DMS114 treated with DMSO at 0.1 percent for 48 hours (cell line): ENCODE measurements around the gene TBCD.

Experiments
- DNase-seq: peaks from one replicate; lab custom pipeline; 2025; ENCODE audit not compliant: unreplicated experiment; lab: John Stamatoyannopoulos, UW

TBCD gene

DNA sequence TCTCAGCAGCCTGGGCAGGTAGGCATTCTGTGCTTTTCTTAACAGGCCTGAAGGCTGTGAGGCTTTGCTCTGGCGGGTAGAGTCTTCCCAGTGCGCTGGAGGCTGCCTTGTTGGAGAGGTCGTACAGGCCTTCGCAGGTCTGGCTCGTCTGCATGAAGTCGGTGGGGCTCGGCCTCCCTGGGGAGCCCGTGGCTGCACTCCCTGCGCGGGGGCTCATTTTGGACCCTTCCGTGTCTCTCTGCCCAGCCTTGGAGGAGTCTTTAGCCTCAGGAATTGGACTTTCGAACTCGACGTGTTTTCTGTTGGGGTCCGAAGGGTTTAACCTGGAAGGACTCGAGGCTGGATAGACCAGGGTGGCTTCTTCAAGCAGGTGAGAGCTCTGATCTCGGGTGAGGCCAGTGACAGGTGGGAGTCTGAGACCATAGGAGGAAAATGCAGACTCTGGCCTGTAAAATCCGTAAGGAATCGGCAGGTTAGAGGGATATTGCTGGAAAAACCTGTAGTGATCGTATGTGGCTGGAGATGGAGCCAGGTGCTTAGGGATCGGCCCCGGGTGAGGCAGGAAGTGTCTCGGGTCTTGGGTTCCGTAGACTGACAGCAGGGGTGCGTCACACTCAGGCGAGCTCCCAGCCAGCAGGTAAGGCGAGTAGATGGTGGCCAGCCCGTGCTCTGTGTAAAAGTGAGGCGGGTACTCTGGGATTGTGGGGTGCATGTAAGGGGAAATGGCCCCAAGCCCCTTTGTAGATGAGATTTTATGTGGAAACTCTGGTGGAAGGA is 79.4 kb downstream of the TBCD start:
- no peak for DNase-seq

DNA sequence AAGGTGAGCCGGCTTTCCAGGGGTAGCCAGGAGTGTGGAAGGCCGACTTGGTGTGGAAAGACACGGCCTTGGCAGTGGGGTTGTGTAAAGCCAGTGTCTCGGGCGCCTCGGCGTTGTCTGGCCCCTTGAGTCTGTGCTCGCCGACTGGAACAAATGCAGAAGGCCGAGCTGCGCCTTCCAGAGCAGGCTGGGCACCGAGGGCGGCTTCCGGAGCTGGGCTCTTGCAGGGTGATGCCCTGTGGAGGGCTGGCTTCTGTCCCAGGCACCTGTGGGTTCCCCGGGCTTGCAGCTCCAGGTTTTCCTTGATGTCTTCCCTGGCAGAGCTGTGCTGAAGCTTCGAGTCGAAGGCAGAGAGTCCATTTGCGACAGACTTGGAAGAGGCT is 79.9 kb downstream of the TBCD start:
- no peak for DNase-seq

DNA sequence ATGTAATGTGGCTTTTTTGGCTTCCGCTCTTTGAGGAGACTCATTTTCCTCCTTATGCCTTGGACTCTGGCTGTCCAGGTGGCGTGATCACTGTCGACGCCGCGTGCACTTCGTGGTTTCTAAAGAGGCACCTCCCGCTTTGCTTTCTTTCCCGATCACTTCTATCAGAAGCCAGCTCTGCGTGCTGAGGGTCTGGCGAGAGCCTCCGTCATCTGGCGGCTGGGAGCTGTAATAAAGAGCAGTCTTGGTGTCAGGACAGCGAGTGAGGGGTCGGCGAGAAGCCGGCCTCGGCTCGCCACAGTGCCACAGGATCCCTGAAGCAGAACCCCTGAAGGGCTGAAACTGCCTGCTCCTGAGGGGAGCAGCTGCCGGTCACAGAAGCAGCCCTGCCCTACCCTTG is 80.5 kb downstream of the TBCD start:
- DNase-seq, result no peak

DNA sequence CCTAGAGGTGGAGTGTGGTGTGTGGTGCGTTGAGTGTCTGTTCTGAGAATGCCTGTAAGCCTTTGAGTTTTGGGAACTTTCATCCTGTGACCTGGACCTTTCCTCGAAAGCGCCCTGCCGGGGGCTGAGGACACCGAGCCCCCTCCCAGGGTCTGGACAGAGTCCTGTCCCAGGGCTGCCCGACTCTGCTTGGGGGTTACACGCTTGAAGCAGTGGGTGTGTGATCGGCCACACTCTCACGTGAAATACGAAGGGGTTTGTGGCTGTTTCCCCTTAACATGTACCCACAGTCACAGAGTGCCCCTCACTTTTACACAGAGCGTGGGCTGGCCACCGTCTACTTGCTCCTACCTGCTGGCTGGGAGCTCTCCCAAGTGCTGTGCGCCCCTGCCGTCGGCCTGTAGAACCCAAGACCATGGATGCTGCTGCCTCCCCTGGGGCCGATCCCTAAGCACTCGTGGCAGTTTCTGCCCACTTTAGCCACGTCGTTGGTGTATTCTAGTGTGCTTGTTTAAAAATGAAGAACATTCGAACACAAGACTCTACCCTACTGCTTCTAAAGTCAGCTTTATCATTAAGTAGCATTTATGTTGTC is 81.1 kb downstream of the TBCD start:
- no peak for DNase-seq

GRCh38 chr17:82835122-82835521 is 83.3 kb downstream of the TBCD start:
- no peak for DNase-seq

DNA sequence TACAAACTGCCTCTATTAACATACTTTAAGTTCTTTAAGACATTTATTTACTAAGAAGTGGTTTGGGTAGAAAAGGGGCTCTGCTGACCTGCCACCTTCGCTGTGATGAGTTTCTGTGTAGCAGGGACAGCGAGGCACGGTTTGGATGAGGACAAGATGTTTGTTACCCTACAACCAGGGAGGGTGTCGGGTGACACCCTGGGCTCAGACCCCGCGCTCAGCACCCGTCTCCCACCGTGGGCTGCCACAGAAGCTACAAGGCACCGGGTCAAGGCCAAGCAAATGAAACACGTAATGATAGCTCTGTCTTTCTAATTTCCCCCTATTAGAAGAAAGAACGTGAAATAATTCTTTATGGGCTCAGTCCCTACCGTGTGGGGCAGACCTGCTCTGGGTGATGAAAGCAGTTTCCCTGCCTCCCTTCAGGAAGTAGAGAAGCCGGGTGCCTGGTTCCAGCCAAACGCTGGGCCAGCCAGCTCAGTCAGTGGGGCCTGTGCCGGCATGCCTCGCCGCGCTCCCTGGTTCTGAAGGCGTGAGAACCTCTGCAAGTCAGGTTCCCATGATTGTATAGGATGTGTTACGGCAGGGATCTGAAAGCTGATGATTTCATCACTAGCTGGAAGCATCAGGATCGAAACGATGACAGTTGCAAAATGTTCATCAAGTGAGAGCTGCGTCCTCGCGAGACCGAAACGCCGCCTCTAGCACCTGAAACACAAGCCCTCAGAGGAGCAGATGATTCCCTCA is 84.1 kb downstream of the TBCD start:
- no peak for DNase-seq

DNA sequence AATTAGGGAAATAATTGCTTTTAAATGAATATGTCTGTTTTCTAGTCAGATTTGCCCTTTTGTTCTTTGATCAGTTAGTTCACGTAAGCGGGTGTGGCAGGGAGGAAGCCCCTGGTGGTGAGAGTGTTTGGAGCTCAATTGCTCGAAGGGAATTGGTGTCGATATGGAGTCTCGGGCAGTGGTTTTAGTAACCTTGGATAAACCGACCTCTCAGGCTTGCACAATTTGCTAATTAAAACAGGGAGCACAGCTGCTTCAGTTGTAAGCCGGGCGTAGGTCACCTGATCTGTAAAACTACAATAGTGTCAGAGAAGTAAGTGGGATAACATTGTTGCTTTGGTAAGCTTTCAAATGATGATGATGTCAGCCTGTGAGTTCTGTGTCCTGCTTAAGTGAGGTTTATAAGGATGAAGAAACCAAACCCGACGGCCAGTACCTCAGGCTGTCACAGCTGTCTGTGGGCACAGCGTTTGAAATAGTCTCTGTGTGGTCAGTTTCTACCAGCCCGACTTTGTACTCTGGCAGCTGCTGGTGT is 85.0 kb downstream of the TBCD start:
- no peak for DNase-seq

- DNase-seq, result no peak
Measured at GRCh38 chr17:82837586-82838320, 85.9 kb downstream of the TBCD start.

- DNase-seq, result no peak
Measured at GRCh38 chr17:82838386-82839063, 86.7 kb downstream of the TBCD start.

DNA sequence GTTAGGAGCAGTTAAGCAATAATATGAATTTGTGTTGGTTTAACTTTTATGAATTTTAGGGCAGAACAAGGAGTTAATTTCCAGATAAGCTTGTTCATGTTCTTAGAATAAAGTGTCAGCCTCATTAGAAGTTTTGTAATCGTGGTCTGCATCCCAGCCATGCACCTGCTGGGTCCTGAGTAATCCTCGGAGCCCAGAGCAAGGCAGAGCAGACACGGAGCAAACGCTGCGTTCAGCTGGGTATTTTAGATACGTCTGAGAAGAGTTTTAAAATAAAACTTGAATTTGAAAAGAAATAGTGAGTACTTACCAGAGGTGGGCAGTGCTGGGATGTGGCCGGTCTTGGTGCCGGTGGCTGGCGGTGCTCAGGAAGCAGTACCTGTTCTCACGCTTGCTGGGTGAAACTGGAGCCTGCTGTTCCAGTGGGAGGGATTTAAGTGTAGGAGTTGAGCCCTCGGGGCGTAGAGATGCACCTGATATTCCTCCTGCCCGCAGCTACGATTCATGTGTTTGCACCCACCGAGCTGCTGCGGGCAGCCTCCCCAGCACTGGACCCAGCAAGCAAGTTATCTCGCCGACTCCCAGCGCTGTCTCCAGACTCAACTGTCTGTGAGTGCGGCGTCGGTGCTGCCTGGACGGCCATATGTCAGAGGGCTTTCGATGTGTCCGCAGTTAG is 87.9 kb downstream of the TBCD start, which contains the start of gene ZNF750:
Gene ZNF750 (minus strand): TSS at position 406 of the 676 bp plus-strand sequence. CDS start 7,568 bp downstream, outside the sequence.
- DNase-seq, result no peak

- no peak for DNase-seq
Measured at GRCh38 chr17:82840431-82840831, 88.6 kb downstream of the TBCD start.

- DNase-seq, result no peak
Measured at GRCh38 chr17:82841921-82842596, 90.2 kb downstream of the TBCD start.

- DNase-seq, result no peak
Measured at GRCh38 chr17:82843904-82844680, 92.2 kb downstream of the TBCD start.

- no peak for DNase-seq
Measured at GRCh38 chr17:82844796-82845162, 92.9 kb downstream of the TBCD start.

DNA sequence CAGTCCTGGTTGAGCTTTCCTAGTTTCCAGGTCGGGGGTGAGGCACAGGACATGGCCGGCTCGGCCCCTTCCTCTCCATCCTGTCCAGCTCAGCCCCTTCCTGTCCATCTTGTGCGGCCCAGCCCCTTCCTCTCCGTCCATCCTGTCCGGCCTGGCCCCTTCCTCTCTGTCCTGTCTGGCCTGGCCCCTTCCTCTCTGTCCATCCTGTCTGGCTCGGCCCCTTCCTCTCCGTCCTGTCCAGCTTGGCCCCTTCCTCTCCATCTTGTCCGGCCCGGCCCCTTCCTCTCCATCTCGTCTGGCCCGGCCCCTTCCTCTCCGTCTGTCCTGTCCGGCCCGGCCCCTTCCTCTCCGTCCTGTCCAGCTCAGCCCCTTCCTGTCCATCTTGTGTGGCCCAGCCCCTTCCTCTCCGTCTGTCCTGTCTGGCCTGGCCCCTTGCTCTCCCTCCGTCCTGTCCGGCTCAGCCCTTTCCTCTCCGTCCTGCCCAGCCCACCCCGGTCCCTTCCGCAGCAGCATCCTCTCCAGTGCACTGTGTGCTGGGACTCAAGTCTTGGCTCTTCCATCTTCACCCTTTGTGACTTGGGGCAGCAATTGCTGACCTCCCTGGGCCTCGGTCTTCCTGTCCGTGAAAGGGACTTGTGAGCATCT is 93.4 kb downstream of the TBCD start:
- DNase-seq, result no peak

- DNase-seq, result no peak
Measured at GRCh38 chr17:82846061-82846691, 94.3 kb downstream of the TBCD start.

DNA sequence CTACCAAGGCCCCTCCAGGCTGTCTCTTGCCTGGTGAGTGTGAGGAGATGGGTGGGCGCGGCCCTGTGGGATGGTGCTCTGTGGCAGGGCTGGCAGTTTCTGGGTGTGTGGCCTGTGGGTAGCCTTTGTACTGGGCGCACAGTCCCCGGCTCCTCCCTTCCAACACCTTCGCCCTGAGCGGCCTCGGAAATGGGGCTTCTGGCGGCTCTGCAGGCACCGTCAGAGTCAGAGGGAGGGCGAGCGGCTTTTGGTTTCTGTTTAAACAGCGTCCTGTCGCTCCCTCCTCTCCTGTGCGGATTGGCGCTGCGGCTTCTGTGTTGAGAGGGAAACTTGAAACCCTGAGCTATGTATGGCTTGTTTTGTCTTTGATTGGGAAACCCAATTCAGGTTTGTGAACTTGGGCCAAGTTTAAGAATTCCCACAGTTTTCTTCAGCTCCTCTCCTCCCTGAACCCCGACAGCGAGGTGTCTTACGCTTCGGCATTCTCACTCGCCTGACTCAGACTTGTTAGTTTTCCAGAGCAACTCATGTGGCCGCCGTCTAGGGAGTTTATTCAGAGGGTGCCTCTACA is 96.2 kb downstream of the TBCD start:
- no peak for DNase-seq
